ENCODE data around the gene PALLD. TPM values are rescaled to one million over a fixed set of nuclear protein-coding genes. Genes with fewer than 3 reads are reported as not detected.

PALLD gene
- total and polyA plus RNA-seq, 2 of the 8 experiments (the other 6 are each of a cell fraction or from before 2014, with no cell fraction given) = 10.5 to 25.0 TPM

DNA sequence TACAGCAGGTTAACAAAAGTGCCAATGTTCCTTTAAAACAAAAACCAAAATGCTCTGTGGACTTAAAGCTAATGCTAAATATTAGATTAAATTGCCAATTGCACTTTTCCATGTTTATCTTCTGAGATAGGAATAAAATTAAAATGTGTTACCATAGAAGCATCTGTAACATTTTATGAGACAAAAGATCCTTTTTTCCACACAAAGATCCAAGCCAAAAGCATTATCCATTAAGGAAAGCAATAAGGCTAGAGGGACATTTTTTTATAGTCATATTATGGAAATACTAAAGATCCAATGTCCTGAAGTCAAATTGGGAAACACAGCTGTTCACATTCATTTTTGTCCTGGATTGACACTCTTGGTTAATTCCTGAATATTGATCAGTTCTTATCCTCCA, 73.6 kb downstream of the PALLD start:
- H2BK12ac ChIP-seq (ENCODE audit: low read depth, low read length) = no peak overlapping the region
- H3K79me2 ChIP-seq (ENCODE audit: control insufficient read depth in 1 of 2, insufficient read depth in 2 of 2, low read length in 2 of 2) = no peaks in the 10 kb centered on the region
- no peak overlapping the region for H3K4ac ChIP-seq (replicated peaks; ENCODE audit: insufficient read length, low read depth, low read length)
- no peak overlapping the region for H4K5ac ChIP-seq (ENCODE audit: insufficient read length, low read depth, low read length)
- H3K79me1 ChIP-seq (ENCODE audit: low read depth, low read length) = no peaks in the 10 kb centered on the region
- no peak overlapping the region for H4K91ac ChIP-seq (replicated peaks; ENCODE audit: insufficient read length, low read length)
- no peak overlapping the region for H3K9ac ChIP-seq (replicated peaks in 1 of 4; ENCODE audit: extremely low read depth in 1 of 4, low read depth in 3 of 4, low read length in 3 of 4)
- no peak overlapping the region for H2BK15ac ChIP-seq (ENCODE audit: low read length)
- no peak overlapping the region for H2BK120ac ChIP-seq (replicated peaks; ENCODE audit: low read depth, low read length)
- no peaks in the 10 kb centered on the region for H3K23me2 ChIP-seq (ENCODE audit: low read depth, low read length)
- H3K14ac ChIP-seq (ENCODE audit: insufficient read length) = no peak overlapping the region
- FAIRE-seq (no peak), DNase-seq (ENCODE audit: low read depth in 1 of 2, low spot score in 2 of 2) (no peak)
- no peak overlapping the region for H2BK20ac ChIP-seq (ENCODE audit: low read length)
- no peak overlapping the region for H3K56ac ChIP-seq (replicated peaks; ENCODE audit: insufficient read length, low read depth, low read length)
- H2BK5ac ChIP-seq (ENCODE audit: low read depth, low read length) = no peak overlapping the region
- H3K9me3 ChIP-seq (ENCODE audit: insufficient read depth in 2 of 2, low read depth in 1 of 2, low read length in 1 of 2) = no peaks in the 10 kb centered on the region
- H3K18ac ChIP-seq (ENCODE audit: extremely low read depth, low read length) = no peak overlapping the region
- no peak overlapping the region for H2AK5ac ChIP-seq (ENCODE audit: low read depth, low read length)
- H3K23ac ChIP-seq (ENCODE audit: insufficient read length) = no peak overlapping the region
- no peaks in the 10 kb centered on the region for H4K20me1 ChIP-seq (replicated peaks in 1 of 2; ENCODE audit: control insufficient read depth in 1 of 2, insufficient read depth in 2 of 2, low read length in 2 of 2)
- TF ChIP-seq KDM4A (IDR thresholded peaks at IDR 0.05; ENCODE audit: low read depth, low read length, severe bottlenecking) = no peak
- no peak for TF ChIP-seq SIX5 (IDR thresholded peaks at IDR 0.05; ENCODE audit: low read depth, low read length)
- TF ChIP-seq ASH2L (IDR thresholded peaks at IDR 0.05; ENCODE audit: low read length) = no peak
- no peak for TF ChIP-seq JUN (IDR thresholded peaks at IDR 0.05; ENCODE audit: low read depth, low read length)
- TF ChIP-seq, protein P1, sequence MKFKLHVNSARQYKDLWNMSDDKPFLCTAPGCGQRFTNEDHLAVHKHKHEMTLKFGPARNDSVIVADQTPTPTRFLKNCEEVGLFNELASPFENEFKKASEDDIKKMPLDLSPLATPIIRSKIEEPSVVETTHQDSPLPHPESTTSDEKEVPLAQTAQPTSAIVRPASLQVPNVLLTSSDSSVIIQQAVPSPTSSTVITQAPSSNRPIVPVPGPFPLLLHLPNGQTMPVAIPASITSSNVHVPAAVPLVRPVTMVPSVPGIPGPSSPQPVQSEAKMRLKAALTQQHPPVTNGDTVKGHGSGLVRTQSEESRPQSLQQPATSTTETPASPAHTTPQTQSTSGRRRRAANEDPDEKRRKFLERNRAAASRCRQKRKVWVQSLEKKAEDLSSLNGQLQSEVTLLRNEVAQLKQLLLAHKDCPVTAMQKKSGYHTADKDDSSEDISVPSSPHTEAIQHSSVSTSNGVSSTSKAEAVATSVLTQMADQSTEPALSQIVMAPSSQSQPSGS (IDR thresholded peaks at IDR 0.05; ENCODE audit: low read length) = no peak
- no peak overlapping the region for H4K8ac ChIP-seq (ENCODE audit: extremely low read depth, insufficient read depth, low read length)
- no peak overlapping the region for H2AFZ ChIP-seq (ENCODE audit: low read length)
- no peaks in the 10 kb centered on the region for H3K4me1 ChIP-seq (replicated peaks in 1 of 4; ENCODE audit: control insufficient read depth in 3 of 4, insufficient read depth in 4 of 4, low read length in 3 of 4)
- H3K4me2 ChIP-seq (ENCODE audit: insufficient read depth in 1 of 2, low read depth in 2 of 2, low read length in 2 of 2) = no peak overlapping the region
- H3K4me3 ChIP-seq (ENCODE audit: extremely low read depth in 1 of 4, insufficient read depth in 2 of 4, low read depth in 3 of 4, low read length in 4 of 4) = no peak overlapping the region
- ChIA-PET CTCF (ENCODE audit: partially characterized antibody) (interaction anchor here (0.6 to 2.0 kb wide), 5 partner anchors 15 to 394 kb away, joined by 3 to 6 read pairs (median 3); no protein-coding TSS in a partner anchor), POLR2A (ENCODE audit: partially characterized antibody) (no interaction called here)
- no peaks in the 10 kb centered on the region for H3K27me3 ChIP-seq (replicated peaks in 1 of 4; ENCODE audit: control insufficient read depth in 3 of 4, extremely low read depth in 1 of 4, insufficient read depth in 3 of 4, low read length in 3 of 4)
- no peak overlapping the region for H3K27ac ChIP-seq (ENCODE audit: low read depth, low read length)
- H3K36me3 ChIP-seq (ENCODE audit: control insufficient read depth in 2 of 4, insufficient read depth in 4 of 4, low read length in 3 of 4) = no peaks in the 10 kb centered on the region

Measured in H1 (cell line).